HG02571 (cell line): Measurements from ENCODE around the gene AIFM2.
"Not testable (repeated sequence)": the region's sequence is repeated elsewhere in the genome, so short reads cannot be mapped to it uniquely, and the experiment has no call there.

Experiments used
- ATAC-seq: cut with Tn5 transposase; IDR thresholded peaks from one replicate; pipeline ENCODE4 v1.9.1; 2021; ENCODE audit warnings: mild to moderate bottlenecking, moderate library complexity; ENCODE audit not compliant: unreplicated experiment

Gene AIFM2

GRCh38 chr10:70132098-70133029, at the start of gene AIFM2:
TSS of gene AIFM2 (minus strand) at chr10:70132825. CDS start at chr10:70124084, 8,741 bp downstream.
- peak; percentile 70 for ATAC-seq

DNA sequence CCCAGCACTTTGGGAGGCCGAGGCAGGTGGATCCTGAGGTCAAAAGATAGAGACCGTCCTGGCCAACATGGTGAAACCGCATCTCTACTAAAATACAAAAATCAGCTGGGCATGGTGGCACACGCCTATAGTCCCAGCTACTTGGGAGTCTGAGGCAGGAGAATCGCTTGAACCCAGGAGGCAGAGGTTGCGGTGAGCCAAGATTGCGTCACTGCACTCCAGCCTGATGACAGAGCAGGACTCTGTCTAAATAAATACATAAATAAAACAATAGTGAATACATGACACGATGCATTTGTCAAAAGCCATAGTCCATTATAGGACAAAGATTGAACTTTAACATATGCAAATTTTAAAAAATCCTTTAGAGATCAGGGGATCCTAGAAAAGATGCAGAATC, 46.6 kb upstream of the AIFM2 start:
- ATAC-seq = not testable (repeated sequence)

GRCh38 chr10:70178139-70178725, 45.6 kb upstream of the AIFM2 start:
- no peak for ATAC-seq

DNA sequence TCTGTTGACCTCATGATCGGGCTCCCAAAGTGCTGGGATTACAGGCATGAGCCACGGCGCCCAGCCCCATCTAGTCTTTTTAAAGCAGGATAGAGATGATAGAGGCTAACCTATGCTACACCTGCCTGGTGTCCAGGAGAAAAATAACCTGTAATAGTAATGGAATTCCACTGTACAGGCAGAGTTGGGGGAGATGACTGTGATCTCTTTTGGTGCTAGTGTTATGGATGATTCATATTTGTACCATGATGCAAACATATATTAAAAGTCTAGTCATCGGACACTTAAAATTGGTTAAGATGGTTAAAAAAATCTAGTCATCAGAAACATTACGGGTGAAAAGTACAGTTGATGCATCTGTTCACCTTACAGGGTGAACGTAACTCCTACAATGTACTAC, 43.8 kb upstream of the AIFM2 start:
- ATAC-seq = no peak

DNA sequence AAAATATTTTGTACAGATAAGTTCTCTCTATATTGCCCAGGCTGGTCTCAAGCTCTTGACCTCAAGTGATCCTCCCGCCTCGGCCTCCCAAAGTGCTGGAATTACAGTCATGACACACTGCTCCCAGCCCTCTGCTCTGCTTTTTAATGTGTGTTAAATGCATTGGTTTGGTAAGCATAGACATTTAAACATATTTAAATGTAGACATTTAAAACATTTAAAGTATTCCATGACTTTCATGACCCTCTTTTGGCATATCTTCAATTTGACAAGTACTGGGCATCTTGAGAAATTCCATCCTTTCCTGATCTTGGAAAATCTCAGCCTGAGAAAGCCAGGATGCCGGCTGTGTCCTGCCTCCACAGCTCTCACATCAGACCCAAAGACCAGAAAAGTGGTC, 42.9 kb upstream of the AIFM2 start:
- ATAC-seq = no peak

DNA sequence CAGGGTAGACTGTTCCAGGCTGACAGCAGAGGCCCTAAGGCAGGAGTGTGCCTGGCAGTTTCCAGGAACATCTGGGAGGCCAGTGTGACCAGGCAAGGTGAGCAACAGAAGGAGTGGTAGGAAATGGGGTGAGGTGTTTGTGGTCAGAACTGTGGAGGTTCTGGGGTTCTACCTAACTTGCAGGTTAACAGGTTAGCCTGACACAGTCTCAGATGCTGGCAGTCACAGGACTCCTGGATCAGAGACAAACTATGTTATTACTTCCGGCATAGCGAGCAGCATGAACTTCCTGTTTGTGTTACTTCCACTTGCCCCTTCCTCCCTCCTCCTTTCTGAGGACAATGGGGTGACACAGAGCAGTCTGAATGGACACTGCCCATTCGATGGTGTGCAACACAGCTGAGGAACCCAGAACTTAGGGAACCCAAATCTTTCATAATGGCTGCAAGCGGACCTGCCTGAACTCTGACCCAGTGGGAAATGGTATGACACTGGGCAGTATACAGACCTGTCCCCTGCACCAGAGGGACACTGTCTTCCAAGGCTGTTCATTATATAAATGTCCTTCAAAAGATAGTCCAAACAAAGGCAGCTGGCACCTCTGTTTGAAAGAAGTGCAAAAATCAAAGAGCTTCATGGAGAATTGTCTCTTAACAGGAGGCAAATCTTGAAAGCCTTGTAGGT, 41.6 kb upstream of the AIFM2 start:
- no peak for ATAC-seq

- peak; percentile 14 for ATAC-seq
Observed at GRCh38 chr10:70169649-70170364, 37.2 kb upstream of the AIFM2 start.

DNA sequence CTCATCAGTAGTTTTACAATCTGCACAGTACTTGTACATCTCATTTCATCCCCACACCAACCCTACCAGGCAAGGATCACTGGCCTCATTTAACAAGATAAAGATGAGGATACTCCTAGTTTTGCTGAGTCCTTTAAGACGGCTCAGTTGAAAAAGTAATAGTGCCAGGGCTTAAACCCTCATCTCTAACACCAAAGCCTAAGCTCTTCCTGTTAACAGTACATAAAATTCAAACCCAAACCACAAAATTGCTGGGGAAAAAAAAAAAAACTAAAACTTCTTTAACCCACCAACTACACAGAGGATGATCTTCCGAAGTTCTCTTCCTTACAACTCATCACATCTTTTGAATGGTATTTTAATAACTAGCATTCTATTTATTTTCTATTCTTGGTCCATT, 36.4 kb upstream of the AIFM2 start:
- no peak for ATAC-seq

DNA sequence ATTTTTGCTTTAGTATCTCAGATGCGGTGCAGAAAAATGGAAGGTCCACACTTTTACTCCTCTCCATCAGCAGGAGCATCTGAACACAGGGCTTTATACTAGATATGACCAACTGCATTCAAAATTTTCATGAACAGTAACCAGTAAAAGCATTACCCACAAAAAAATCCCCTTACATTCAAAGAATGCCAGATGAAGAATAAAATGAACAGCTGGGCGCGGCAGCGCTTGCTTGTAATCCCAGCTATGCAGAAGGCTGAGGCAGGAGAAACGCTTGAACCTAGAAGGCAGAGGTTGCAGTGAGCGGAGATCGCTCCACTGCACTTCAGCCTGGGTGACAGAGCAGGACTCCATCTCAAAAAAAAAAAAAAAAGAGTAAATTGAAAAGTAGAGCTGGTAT, 34.6 kb upstream of the AIFM2 start:
- no peak for ATAC-seq

DNA sequence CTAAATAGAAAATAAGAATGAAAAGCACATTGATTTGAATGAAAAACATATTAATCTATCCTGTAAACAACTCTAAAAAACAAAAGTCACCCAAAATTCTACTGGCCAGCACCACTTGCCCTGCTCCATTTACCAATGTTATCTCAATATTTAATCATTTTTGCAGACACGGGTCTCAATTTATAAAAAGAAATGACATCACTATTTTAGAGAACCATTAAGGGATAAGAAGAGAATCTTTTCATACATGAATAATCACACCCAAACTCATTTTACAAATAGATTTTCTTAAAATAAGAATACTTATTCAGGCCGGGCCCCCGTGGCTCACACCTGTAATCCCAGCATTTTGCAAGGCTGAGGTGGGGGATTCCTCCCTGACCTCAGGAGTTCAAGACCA, 33.8 kb upstream of the AIFM2 start:
- no peak for ATAC-seq

DNA sequence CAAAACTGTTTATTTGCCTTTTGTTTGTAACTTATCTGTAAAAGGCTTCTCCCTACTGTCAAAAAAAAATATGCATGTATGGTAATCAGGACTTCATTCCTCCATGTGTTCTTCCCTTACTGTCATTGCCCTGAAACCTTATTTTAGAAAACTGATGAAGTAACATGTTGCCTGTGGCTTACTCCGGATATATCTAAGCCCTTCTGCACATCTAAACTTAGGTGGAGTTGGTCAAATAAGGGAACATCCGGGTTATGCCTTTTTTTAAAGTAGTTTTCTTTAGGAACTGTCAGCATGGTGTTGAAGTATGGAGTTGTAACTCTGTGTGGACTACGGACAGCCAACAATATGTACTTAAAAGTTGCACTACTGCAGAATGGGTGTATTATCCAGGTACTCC, 31.5 kb upstream of the AIFM2 start:
- no peak for ATAC-seq

DNA sequence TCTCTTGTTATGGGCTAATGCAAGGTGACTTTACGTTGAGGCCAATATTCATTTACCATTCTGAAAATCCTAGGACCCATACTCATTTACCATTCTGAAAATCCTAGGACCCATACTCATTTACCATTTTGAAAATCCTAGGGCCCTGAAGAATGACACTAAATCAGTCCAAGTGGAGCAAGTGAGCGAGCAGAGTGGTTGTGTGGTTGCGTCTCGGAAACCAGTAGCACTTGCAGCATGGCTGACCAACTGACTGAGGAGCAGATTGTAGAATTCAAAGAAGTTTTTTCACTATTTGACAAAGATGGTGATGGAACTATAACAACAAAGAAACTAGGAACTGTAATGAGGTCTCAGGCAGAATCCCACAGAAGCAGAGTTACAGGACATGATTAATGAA, 30.8 kb upstream of the AIFM2 start:
- ATAC-seq = no peak

DNA sequence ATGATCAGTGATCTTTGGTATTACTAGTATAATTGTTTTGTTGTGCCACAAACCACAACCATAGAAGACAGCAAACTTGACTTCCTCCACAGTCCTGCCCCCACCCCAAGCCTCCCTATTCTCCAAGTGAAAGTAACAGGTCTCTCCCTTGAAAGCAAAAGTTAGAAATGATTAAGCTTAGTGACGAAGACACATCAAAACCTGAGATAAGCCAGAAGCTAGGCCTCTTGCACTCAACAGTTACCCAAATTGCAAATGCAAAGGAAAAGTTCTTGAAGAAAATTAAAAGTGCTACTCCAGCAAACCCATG, 30.2 kb upstream of the AIFM2 start:
- no peak for ATAC-seq

GRCh38 chr10:70162151-70162891, 29.7 kb upstream of the AIFM2 start:
- ATAC-seq = no peak

- ATAC-seq = no peak
Observed at GRCh38 chr10:70160798-70161197, 28.2 kb upstream of the AIFM2 start.

DNA sequence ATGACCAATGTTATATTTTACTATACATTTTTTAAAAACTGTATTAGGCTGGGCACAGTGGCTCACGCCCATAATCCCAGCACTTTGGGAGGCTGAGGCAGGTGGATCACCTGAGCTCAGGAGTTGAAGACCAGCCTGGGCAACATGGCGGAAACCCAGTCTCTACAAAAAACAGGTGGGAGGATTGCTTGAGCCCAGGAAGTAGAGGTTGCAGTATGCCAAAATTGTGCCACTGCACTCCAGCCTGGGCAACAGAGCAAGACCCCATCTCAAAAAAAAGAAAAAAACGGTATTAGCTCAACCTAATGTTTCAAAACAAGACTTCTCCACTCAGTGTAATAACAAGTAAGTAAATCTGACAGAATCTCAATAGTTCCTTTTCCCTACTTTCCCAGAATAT, 26.7 kb upstream of the AIFM2 start:
- ATAC-seq = not testable (repeated sequence)

- no peak for ATAC-seq
Observed at GRCh38 chr10:70158113-70158512, 25.5 kb upstream of the AIFM2 start.

DNA sequence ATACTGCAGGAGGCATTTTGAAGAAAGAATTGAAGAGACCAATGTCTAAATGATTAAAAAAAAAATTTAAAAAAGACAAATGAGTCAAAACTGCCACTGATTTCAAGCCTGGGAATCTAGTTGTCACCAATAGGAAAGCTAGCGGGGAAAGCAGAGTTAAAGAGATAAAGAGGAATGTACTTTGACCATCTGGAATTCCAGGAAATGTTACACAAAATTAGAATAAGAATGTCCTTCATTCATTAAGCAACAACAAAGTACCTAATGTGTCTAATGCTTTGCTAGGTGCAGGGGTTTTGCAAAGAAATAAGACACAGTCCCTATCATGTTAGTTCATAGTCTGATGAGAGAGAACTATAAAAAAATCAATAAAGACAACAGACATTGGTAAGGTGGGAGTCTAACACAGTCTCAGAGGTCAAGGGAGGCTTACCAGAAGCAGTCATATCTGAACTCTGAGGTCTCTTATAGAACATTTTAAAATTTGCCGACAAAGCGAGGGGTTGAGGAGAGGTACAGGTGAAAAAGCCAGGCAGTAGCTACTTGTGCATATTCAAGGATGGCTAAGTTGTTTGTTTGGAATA, 22.7 kb upstream of the AIFM2 start:
- no peak for ATAC-seq

DNA sequence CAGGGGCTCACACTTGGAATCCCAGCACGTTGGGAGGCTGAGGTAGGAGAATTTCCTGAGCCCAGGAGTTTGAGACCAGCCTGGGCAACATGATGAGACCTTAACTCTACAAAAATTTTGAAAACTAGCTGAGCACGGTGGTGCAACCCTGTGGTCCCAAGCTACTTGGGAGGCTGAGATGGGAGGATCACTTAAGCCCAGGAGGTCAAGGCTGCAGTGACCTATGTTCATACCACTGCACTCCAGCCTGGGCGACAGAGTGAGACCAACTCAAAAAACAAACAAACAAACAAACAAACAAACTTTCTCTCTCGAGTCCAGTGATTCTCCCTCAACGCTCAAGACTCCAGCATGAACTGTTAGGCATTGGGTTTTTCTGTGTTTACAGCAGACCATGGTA, 15.9 kb upstream of the AIFM2 start:
- ATAC-seq = no peak

- no peak for ATAC-seq
Observed at GRCh38 chr10:70147259-70147625, 14.6 kb upstream of the AIFM2 start.
